GM23338 (cell line): ENCODE results near the gene DCDC2. TPM values are rescaled to one million over a fixed set of nuclear protein-coding genes. Genes with fewer than 3 reads are reported as not detected.

Source experiments
- ATAC-seq: fragments of 200-7000 bp; cut with Tn5 transposase; 3 replicates; pipeline ENCODE4 v1.9.1; 2020
- DNase-seq: peaks from one replicate; pipeline ENCODE4 v3.0.0-alpha.2; 2015; ENCODE audit warnings: low spot score
- H2AFZ ChIP-seq: fragments of 200-600 bp; sonication (generic); 2 replicates; pipeline ENCODE4 v1.8.0; 2016; ENCODE audit warnings: antibody characterized with exemption, mild to moderate bottlenecking, moderate library complexity
- H3F3A ChIP-seq: fragments of 200-600 bp; sonication (generic); replicated peaks from 2 replicates; pipeline ENCODE4 v1.8.0; 2017; ENCODE audit warnings: antibody characterized with exemption, mixed run types, low read depth
- H3K27ac ChIP-seq: fragments of 200-600 bp; sonication (generic); 2 replicates; pipeline ENCODE4 v1.6.1; 2016; ENCODE audit warnings: low read depth
- H3K27me3 ChIP-seq: fragments of 200-600 bp; sonication (generic); 2 replicates; pipeline ENCODE4 v1.8.0; 2016; ENCODE audit warnings: mild to moderate bottlenecking, mixed run types, moderate library complexity; ENCODE audit not compliant: insufficient read depth
- H3K36me3 ChIP-seq: fragments of 200-600 bp; sonication (generic); 2 replicates; pipeline ENCODE4 v1.8.0; 2016; ENCODE audit warnings: mild to moderate bottlenecking; ENCODE audit not compliant: insufficient read depth
- H3K4me1 ChIP-seq: fragments of 200-600 bp; sonication (generic); 2 replicates; pipeline ENCODE4 v1.8.0; 2016; ENCODE audit warnings: mild to moderate bottlenecking, moderate library complexity; ENCODE audit not compliant: insufficient read depth
- H3K4me2 ChIP-seq: fragments of 200-600 bp; sonication (generic); 2 replicates; pipeline ENCODE4 v1.7.1; 2017; ENCODE audit warnings: mixed run types
- H3K4me3 ChIP-seq: fragments of 200-600 bp; sonication (generic); 2 replicates; pipeline ENCODE4 v1.6.1; 2016; ENCODE audit warnings: mixed run types
- H3K79me2 ChIP-seq: fragments of 200-600 bp; sonication (generic); replicated peaks from 2 replicates; pipeline ENCODE4 v1.8.0; 2017; ENCODE audit warnings: mild to moderate bottlenecking; ENCODE audit not compliant: insufficient read depth
- H3K9me2 ChIP-seq: fragments of 200-600 bp; sonication (generic); 2 replicates; pipeline ENCODE4 v1.8.0; 2017; ENCODE audit not compliant: insufficient read depth
- H4K20me1 ChIP-seq: fragments of 200-600 bp; sonication (generic); replicated peaks from 2 replicates; pipeline ENCODE4 v1.8.0; 2017; ENCODE audit warnings: mild to moderate bottlenecking; ENCODE audit not compliant: insufficient read depth
- H3K27ac Mint-ChIP-seq: 2 replicates; pipeline ENCODE4 v1.8.0; 2020; ENCODE audit warnings: inconsistent platforms, mild to moderate bottlenecking, moderate library complexity, mixed read lengths
- H3K27me3 Mint-ChIP-seq: 3 replicates; pipeline ENCODE4 v1.8.0; 2022; ENCODE audit warnings: low read depth, mild to moderate bottlenecking, moderate library complexity, mixed read lengths, inconsistent platforms; ENCODE audit not compliant: insufficient read depth, poor library complexity
- H3K36me3 Mint-ChIP-seq: 3 replicates; pipeline ENCODE4 v1.8.0; 2021; ENCODE audit warnings: low read depth, mild to moderate bottlenecking, inconsistent platforms, moderate library complexity, mixed read lengths
- H3K4me1 Mint-ChIP-seq: 3 replicates; pipeline ENCODE4 v1.8.0; 2020; ENCODE audit warnings: mild to moderate bottlenecking, inconsistent platforms, mixed read lengths
- H3K4me3 Mint-ChIP-seq: 3 replicates; pipeline ENCODE4 v1.8.0; 2021; ENCODE audit warnings: moderate library complexity, mild to moderate bottlenecking, inconsistent platforms, mixed read lengths
- H3K9me3 Mint-ChIP-seq: 3 replicates; pipeline ENCODE4 v1.8.0; 2020; ENCODE audit warnings: moderate library complexity, mild to moderate bottlenecking, inconsistent platforms, mixed read lengths
- CREB1 ChIP-seq: fragments of 250-450 bp; sonication (Bioruptor Pico); IDR thresholded peaks from 2 replicates; pipeline ENCODE4 v1.5.0; 2020; ENCODE audit warnings: low read depth, mild to moderate bottlenecking, moderate library complexity
- EZH2 ChIP-seq: fragments of 200-600 bp; sonication (generic); IDR thresholded peaks from one replicate; pipeline ENCODE4 v1.8.0; 2017; ENCODE audit warnings: antibody characterized with exemption, mild to moderate bottlenecking, low read depth; ENCODE audit not compliant: unreplicated experiment
- EZH2phosphoT487 ChIP-seq: fragments of 200-600 bp; sonication (generic); IDR thresholded peaks from one replicate; pipeline ENCODE4 v1.8.1; 2018; ENCODE audit warnings: antibody characterized with exemption; ENCODE audit not compliant: unreplicated experiment
- JUNB ChIP-seq: IDR thresholded peaks from one replicate; pipeline ENCODE4 v1.6.1; 2016; ENCODE audit warnings: antibody characterized with exemption; ENCODE audit not compliant: unreplicated experiment
- STAT1 ChIP-seq: IDR thresholded peaks from one replicate; pipeline ENCODE4 v1.6.1; 2016; ENCODE audit warnings: antibody characterized with exemption; ENCODE audit not compliant: unreplicated experiment
- ZNF114 ChIP-seq: fragments of 250-450 bp; sonication (Bioruptor Pico); IDR thresholded peaks from 2 replicates; pipeline ENCODE4 v1.5.0; 2020; ENCODE audit warnings: mild to moderate bottlenecking, moderate library complexity
- polyA plus RNA-seq: library from polyadenylated mRNA; unstranded; fragments of >200 nt; fragmentation: Nextera tagmentation; extraction: Ambion mirVana; gene quantifications from 2 replicates; pipeline ENCODE4 v1.2.1, GENCODE V29; 2016
- total RNA-seq: library from RNA; depleted of rRNA; stranded (reverse); fragments of >200 nt; shearing (Covaris generic); gene quantifications from 2 replicates; pipeline ENCODE4 v1.2.3, GENCODE V29; 2014
- TF ChIP-seq, protein P1 (sequence below): IDR thresholded peaks from one replicate; pipeline ENCODE4 v1.6.1; 2018; ENCODE audit warnings: antibody characterized with exemption; ENCODE audit not compliant: unreplicated experiment
- TF ChIP-seq, protein P2 (sequence below): fragments of 250-450 bp; sonication (Bioruptor Pico); IDR thresholded peaks from 2 replicates; pipeline ENCODE4 v1.5.0; 2020; ENCODE audit warnings: mild to moderate bottlenecking, moderate library complexity
- TF ChIP-seq, protein P3 (sequence below), 2 experiments: fragments of 200-600 bp in 1 of 2; sonication (generic) in 1 of 2; conservative IDR thresholded peaks; 2 replicates each; pipeline versions ENCODE4 v1.5.1 to v1.6.1; 2016 to 2017; ENCODE audit warnings: antibody characterized with exemption in 2 of 2, low read depth in 2 of 2, mild to moderate bottlenecking in 2 of 2, moderate library complexity in 1 of 2
- TF ChIP-seq, protein P4 (sequence below): IDR thresholded peaks from 2 replicates; pipeline ENCODE4 v1.6.1; 2016; ENCODE audit warnings: antibody characterized with exemption

The DCDC2 gene
- total and polyA plus RNA-seq, 2 experiments from 2014 or later, result 0.59 to 0.79 TPM

DNA sequence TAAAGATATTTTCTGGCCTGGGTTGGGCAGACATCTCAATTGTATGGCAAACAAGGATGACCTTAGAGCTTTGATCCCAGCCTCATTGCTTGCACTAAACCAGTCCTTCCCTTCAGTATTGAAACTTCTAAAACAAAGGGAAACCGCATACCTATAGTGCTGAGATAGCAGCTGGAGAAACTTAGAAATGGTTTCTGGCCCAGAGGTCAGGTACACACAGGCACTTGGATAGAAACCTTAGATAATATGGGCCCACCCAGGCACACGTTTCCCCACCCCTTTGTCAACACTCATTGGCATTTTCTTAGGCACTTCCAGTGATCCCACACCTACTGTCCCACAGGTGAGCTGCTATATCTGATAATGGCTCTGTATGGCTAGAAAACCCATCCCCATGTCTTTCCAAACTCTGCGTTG lies 209.7 kb downstream of the DCDC2 start:
- H3K9me2 ChIP-seq, result no peaks in the 10 kb centered on the region
- TF ChIP-seq, protein P1, sequence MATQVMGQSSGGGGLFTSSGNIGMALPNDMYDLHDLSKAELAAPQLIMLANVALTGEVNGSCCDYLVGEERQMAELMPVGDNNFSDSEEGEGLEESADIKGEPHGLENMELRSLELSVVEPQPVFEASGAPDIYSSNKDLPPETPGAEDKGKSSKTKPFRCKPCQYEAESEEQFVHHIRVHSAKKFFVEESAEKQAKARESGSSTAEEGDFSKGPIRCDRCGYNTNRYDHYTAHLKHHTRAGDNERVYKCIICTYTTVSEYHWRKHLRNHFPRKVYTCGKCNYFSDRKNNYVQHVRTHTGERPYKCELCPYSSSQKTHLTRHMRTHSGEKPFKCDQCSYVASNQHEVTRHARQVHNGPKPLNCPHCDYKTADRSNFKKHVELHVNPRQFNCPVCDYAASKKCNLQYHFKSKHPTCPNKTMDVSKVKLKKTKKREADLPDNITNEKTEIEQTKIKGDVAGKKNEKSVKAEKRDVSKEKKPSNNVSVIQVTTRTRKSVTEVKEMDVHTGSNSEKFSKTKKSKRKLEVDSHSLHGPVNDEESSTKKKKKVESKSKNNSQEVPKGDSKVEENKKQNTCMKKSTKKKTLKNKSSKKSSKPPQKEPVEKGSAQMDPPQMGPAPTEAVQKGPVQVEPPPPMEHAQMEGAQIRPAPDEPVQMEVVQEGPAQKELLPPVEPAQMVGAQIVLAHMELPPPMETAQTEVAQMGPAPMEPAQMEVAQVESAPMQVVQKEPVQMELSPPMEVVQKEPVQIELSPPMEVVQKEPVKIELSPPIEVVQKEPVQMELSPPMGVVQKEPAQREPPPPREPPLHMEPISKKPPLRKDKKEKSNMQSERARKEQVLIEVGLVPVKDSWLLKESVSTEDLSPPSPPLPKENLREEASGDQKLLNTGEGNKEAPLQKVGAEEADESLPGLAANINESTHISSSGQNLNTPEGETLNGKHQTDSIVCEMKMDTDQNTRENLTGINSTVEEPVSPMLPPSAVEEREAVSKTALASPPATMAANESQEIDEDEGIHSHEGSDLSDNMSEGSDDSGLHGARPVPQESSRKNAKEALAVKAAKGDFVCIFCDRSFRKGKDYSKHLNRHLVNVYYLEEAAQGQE, result no peak
- TF ChIP-seq, protein P2, sequence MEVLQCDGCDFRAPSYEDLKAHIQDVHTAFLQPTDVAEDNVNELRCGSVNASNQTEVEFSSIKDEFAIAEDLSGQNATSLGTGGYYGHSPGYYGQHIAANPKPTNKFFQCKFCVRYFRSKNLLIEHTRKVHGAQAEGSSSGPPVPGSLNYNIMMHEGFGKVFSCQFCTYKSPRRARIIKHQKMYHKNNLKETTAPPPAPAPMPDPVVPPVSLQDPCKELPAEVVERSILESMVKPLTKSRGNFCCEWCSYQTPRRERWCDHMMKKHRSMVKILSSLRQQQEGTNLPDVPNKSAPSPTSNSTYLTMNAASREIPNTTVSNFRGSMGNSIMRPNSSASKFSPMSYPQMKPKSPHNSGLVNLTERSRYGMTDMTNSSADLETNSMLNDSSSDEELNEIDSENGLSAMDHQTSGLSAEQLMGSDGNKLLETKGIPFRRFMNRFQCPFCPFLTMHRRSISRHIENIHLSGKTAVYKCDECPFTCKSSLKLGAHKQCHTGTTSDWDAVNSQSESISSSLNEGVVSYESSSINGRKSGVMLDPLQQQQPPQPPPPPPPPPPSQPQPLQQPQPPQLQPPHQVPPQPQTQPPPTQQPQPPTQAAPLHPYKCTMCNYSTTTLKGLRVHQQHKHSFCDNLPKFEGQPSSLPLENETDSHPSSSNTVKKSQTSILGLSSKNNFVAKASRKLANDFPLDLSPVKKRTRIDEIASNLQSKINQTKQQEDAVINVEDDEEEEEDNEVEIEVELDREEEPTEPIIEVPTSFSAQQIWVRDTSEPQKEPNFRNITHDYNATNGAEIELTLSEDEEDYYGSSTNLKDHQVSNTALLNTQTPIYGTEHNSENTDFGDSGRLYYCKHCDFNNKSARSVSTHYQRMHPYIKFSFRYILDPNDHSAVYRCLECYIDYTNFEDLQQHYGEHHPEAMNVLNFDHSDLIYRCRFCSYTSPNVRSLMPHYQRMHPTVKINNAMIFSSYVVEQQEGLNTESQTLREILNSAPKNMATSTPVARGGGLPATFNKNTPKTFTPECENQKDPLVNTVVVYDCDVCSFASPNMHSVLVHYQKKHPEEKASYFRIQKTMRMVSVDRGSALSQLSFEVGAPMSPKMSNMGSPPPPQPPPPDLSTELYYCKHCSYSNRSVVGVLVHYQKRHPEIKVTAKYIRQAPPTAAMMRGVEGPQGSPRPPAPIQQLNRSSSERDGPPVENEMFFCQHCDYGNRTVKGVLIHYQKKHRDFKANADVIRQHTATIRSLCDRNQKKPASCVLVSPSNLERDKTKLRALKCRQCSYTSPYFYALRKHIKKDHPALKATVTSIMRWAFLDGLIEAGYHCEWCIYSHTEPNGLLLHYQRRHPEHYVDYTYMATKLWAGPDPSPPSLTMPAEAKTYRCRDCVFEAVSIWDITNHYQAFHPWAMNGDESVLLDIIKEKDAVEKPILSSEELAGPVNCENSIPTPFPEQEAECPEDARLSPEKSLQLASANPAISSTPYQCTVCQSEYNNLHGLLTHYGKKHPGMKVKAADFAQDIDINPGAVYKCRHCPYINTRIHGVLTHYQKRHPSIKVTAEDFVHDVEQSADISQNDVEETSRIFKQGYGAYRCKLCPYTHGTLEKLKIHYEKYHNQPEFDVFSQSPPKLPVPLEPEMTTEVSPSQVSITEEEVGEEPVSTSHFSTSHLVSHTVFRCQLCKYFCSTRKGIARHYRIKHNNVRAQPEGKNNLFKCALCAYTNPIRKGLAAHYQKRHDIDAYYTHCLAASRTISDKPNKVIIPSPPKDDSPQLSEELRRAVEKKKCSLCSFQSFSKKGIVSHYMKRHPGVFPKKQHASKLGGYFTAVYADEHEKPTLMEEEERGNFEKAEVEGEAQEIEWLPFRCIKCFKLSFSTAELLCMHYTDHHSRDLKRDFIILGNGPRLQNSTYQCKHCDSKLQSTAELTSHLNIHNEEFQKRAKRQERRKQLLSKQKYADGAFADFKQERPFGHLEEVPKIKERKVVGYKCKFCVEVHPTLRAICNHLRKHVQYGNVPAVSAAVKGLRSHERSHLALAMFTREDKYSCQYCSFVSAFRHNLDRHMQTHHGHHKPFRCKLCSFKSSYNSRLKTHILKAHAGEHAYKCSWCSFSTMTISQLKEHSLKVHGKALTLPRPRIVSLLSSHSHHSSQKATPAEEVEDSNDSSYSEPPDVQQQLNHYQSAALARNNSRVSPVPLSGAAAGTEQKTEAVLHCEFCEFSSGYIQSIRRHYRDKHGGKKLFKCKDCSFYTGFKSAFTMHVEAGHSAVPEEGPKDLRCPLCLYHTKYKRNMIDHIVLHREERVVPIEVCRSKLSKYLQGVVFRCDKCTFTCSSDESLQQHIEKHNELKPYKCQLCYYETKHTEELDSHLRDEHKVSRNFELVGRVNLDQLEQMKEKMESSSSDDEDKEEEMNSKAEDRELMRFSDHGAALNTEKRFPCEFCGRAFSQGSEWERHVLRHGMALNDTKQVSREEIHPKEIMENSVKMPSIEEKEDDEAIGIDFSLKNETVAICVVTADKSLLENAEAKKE (CRISPR knock-in tag), result no peak
- TF ChIP-seq JUNB (no peak), STAT1 (no peak), ZNF114 (CRISPR knock-in tag) (no peak), EZH2 (no peak), EZH2phosphoT487 (no peak), CREB1 (no peak)
- TF ChIP-seq, protein P3, sequence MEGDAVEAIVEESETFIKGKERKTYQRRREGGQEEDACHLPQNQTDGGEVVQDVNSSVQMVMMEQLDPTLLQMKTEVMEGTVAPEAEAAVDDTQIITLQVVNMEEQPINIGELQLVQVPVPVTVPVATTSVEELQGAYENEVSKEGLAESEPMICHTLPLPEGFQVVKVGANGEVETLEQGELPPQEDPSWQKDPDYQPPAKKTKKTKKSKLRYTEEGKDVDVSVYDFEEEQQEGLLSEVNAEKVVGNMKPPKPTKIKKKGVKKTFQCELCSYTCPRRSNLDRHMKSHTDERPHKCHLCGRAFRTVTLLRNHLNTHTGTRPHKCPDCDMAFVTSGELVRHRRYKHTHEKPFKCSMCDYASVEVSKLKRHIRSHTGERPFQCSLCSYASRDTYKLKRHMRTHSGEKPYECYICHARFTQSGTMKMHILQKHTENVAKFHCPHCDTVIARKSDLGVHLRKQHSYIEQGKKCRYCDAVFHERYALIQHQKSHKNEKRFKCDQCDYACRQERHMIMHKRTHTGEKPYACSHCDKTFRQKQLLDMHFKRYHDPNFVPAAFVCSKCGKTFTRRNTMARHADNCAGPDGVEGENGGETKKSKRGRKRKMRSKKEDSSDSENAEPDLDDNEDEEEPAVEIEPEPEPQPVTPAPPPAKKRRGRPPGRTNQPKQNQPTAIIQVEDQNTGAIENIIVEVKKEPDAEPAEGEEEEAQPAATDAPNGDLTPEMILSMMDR (conservative IDR thresholded peaks at IDR 0.05; ENCODE audit: low read depth in 2 of 2), result no peak
- TF ChIP-seq, protein P4, sequence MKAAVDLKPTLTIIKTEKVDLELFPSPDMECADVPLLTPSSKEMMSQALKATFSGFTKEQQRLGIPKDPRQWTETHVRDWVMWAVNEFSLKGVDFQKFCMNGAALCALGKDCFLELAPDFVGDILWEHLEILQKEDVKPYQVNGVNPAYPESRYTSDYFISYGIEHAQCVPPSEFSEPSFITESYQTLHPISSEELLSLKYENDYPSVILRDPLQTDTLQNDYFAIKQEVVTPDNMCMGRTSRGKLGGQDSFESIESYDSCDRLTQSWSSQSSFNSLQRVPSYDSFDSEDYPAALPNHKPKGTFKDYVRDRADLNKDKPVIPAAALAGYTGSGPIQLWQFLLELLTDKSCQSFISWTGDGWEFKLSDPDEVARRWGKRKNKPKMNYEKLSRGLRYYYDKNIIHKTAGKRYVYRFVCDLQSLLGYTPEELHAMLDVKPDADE, result no peak
- no peaks in the 10 kb centered on the region for H3F3A ChIP-seq
- DNase-seq, result no peak
- no peak overlapping the region for H3K27ac ChIP-seq
- H4K20me1 ChIP-seq, result no peaks in the 10 kb centered on the region
- Mint-ChIP-seq H3K4me3 (no peak overlapping the region), H3K4me1 (no peaks in the 10 kb centered on the region), H3K27me3 (no peaks in the 10 kb centered on the region), H3K36me3 (no peaks in the 10 kb centered on the region), H3K27ac (no peak overlapping the region), H3K9me3 (no peaks in the 10 kb centered on the region; the same call in 2 of the 3 replicates)
- no peaks in the 10 kb centered on the region for H3K27me3 ChIP-seq
- no peaks in the 10 kb centered on the region for H3K79me2 ChIP-seq
- H3K4me1 ChIP-seq, result no peaks in the 10 kb centered on the region
- no peak overlapping the region for H2AFZ ChIP-seq
- no peaks in the 10 kb centered on the region for H3K36me3 ChIP-seq
- no peak overlapping the region for H3K4me2 ChIP-seq
- no peak for ATAC-seq
- H3K4me3 ChIP-seq, result no peak overlapping the region
